ENCODE data around the gene SVIL.
"Not testable (repeated sequence)": the region's sequence is repeated elsewhere in the genome, so short reads cannot be mapped to it uniquely, and the experiment has no call there.

The SVIL gene

GRCh38 chr10:29450405-29450804 lies 184.4 kb downstream of the SVIL start:
- no peak for DNase-seq

- peak; percentile 65 for DNase-seq
Observed at GRCh38 chr10:29448756-29449592, 185.8 kb downstream of the SVIL start.

GRCh38 chr10:29448125-29448524 lies 186.6 kb downstream of the SVIL start:
- DNase-seq: no peak

GRCh38 chr10:29446327-29446726 lies 188.4 kb downstream of the SVIL start:
- peak; percentile 57 for DNase-seq

- DNase-seq: peak; percentile 27
Observed at GRCh38 chr10:29443745-29444523, 190.8 kb downstream of the SVIL start.

GRCh38 chr10:29440981-29441380 lies 193.8 kb downstream of the SVIL start:
- DNase-seq: no peak

- not testable (repeated sequence) for DNase-seq
Observed at GRCh38 chr10:29439005-29439404, 195.8 kb downstream of the SVIL start.

- DNase-seq: peak; percentile 47
Observed at GRCh38 chr10:29438271-29438670, 196.5 kb downstream of the SVIL start.

- DNase-seq: no peak
Observed at GRCh38 chr10:29437871-29438270, 196.9 kb downstream of the SVIL start.

- peak; percentile 75 for DNase-seq
Observed at GRCh38 chr10:29435809-29436501, 198.8 kb downstream of the SVIL start.

GRCh38 chr10:29434111-29434510 lies 200.7 kb downstream of the SVIL start:
- DNase-seq: peak; percentile 40

- no peak for DNase-seq
Observed at GRCh38 chr10:29431711-29432110, 203.1 kb downstream of the SVIL start.

- DNase-seq: peak; percentile 39
Observed at GRCh38 chr10:29430101-29430500, 204.7 kb downstream of the SVIL start.

GRCh38 chr10:29428486-29428885 lies 206.3 kb downstream of the SVIL start:
- DNase-seq: no peak

GRCh38 chr10:29427667-29428066 lies 207.1 kb downstream of the SVIL start:
- no peak for DNase-seq

- DNase-seq: no peak
Observed at GRCh38 chr10:29426420-29426819, 208.4 kb downstream of the SVIL start.

GRCh38 chr10:29424017-29424416 lies 210.8 kb downstream of the SVIL start:
- no peak for DNase-seq

GRCh38 chr10:29420744-29421143 lies 214.0 kb downstream of the SVIL start:
- DNase-seq: no peak

- DNase-seq: no peak
Observed at GRCh38 chr10:29417324-29417723, 217.4 kb downstream of the SVIL start.

GRCh38 chr10:29415876-29416275 lies 218.9 kb downstream of the SVIL start:
- DNase-seq: no peak

- no peak for DNase-seq
Observed at GRCh38 chr10:29414501-29414900, 220.3 kb downstream of the SVIL start.

- no peak for DNase-seq
Observed at GRCh38 chr10:29412485-29412884, 222.3 kb downstream of the SVIL start.

- DNase-seq: no peak
Observed at GRCh38 chr10:29411666-29412315, 223.0 kb downstream of the SVIL start.

Measured in fibroblast of skin of scalp (primary cell).